Measurements from ENCODE around the gene LGALS7. TPM values are rescaled to one million over a fixed set of nuclear protein-coding genes. Genes with fewer than 3 reads are reported as not detected.
"Not testable (repeated sequence)": the region's sequence is repeated elsewhere in the genome, so short reads cannot be mapped to it uniquely, and the experiment has no call there.

Gene LGALS7
- total RNA-seq, 1 donor from 2014 or later, result 1.1 TPM

DNA sequence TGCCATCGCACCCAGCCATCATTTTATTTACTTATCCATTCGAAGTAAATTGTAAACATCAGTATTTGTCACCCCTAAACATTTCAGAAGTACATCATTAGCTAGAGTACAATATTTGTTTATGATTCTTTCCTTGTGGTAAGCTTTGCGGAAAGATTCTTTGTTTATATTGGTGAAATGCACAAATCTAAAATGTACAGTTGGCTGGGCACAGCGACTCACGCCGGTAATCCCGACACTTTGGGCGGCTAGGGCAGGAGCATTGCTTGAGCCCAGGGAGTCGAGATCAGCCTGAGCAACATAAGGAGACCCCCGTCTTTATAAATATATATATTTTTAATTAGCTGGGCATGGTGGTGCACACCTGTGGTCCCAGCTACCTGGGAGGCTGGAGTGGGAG, 25.8 kb upstream of the LGALS7 start:
- no peak for DNase-seq

DNA sequence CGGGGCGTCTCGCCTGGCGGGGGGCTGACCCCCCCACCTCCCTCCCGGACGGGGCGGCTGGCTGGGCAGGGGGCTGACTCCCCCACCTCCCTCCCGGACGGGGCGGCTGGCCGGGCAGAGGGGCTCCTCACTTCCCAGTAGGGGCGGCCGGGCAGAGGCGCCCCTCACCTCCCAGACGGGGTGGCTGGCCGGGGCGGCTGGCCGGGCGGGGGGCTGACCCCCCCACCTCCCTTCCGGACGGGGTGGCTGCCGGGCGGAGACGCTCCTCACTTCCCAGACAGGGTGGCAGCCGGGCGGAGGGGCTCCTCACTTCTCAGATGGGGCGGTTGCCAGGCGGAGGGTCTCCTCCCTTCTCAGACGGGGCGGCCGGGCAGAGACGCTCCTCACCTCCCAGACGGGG, 24.5 kb upstream of the LGALS7 start:
- not testable (repeated sequence) for DNase-seq

DNA sequence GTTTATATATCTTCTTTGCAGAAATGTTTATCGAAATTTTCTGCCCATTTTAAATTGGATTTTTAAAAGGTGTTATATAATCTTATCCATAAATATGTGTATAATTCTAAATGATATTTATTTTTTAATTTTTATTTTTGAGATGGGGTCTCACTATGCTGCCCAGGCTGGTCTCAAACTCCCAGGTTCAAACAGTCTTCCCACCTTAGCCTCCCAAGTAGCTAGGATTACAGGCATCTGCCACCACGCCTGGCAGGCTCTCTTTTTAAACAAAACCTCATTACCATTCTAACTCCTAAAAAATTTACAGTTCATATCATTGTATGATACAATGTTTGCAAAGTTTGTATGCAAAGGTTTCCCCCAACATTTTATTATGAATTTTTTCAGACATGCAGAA, 22.8 kb upstream of the LGALS7 start:
- DNase-seq, result no peak

DNA sequence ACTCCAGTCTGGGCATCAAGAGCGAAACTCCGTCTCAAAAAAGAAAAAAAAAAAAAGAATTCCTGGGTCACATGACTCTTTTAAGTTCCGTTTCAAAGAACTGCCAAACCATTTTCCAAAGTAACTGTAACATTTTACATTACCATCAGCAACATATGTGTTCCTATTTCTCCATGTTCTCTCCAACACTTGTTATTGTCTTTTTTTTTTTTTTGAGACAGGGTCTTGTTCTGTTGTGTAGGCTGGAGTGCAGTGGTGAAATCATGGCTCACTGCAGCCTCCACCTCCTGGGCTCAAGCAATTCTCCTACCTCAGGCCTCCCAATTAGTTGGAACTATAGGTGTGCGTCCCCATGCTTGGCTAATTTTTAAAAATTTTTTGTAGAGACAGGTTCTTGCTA, 22.2 kb upstream of the LGALS7 start:
- DNase-seq, result no peak

DNA sequence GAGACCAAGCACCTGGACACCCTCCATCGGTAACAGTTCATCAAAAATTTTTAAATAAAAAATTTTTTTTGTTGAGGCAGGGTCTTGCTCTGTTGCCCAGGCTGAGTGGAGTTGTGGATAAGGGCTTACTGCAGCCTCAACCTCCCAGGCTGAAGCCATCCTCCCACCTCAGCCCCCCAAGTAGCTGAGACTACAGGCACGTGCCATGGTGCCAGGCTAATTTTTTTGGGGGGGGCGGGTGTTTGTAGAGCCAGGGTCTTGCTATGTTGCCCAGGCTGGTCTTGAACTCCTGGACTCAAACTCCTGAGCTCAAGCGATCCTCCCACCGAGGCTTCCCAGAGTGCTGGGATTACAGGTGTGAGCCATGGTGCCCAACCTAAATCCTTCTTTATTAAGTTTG, 20.4 kb upstream of the LGALS7 start:
- no peak for DNase-seq

DNA sequence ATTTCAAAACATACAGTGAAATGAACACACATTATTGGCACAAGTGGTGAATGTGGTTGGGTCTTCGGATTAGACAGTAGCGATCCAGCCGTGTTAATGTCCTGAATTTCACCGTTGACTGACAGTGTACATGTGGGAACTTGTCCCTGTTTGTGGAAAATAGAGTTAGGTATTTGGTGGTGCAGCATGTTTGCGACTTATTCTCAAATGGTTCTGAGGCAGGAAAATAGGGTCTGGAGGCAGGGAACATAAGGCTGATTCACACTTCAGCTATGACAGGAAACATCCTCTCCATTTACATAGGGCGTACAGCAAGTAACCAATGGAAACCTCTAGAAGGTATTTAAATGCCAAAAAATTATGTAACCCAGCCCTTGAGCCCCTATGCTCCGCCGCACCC, 19.9 kb upstream of the LGALS7 start:
- DNase-seq, result no peak

DNA sequence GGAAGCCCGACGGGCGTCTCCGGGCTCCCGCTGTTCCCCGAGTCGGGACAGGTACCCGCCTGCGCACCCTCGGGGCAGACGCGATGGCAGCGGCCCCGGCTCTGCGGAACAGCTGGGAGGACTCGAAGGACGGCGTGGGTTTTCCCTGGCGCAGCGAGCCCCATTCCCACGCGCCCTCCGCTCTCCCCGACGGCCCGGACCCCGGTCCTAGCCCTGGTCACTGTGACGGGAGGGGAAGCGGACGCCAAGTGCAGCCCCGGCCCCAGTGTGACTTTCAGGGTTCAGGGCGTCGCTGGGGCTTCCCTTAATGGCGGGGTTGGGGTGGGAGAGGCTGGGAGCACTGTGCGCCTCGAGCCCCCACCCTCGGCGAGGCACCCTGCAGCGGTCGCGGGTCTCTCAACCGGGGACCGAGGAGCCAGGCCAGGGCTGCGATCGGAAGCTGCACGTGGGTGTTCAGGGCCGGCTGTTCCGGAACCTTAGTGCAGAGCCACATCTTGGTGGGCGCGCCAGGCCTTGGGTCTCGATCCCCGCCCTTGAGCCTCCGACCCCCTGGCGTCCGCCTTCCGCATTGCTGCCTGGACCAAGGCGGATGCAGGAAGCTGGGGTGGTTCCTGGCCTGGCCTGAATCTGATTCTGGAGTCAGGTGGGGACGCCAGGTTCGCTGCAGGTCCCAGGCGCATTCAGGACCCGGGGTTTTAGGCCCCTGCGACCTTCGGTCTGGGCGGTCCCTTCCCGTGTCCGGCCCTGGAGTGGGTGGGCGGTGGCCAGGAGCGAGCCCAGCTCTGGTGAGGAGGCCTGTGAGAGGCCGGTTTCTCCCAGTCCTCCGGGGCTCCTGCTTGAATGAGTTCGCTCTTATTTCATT, 19.2 kb upstream of the LGALS7 start:
- no peak for DNase-seq

DNA sequence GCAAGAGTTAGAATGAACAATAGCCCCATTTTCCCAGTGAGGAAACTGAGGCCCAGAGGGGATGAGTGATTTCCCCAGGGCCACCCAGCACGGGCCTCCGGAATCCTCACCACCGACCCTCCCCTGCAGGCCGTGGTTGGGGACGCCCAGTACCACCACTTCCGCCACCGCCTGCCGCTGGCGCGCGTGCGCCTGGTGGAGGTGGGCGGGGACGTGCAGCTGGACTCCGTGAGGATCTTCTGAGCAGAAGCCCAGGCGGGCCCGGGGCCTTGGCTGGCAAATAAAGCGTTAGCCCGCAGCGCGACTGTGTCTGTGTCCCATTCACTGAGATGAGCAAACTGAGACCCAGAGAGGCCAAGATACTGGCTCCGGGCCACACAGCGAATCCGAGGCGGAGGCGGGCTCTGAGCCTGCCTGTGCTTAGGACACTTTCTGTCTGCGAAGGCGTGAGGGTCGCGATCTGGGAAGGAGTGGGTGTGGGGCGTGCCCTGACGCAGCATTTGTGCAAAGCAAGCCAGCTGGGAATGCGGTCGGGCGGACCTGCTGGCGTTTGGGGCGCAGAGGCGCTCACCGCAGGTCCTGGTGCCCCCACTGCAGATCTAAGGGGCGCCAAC, 18.2 kb upstream of the LGALS7 start:
- not testable (repeated sequence) for DNase-seq

DNA sequence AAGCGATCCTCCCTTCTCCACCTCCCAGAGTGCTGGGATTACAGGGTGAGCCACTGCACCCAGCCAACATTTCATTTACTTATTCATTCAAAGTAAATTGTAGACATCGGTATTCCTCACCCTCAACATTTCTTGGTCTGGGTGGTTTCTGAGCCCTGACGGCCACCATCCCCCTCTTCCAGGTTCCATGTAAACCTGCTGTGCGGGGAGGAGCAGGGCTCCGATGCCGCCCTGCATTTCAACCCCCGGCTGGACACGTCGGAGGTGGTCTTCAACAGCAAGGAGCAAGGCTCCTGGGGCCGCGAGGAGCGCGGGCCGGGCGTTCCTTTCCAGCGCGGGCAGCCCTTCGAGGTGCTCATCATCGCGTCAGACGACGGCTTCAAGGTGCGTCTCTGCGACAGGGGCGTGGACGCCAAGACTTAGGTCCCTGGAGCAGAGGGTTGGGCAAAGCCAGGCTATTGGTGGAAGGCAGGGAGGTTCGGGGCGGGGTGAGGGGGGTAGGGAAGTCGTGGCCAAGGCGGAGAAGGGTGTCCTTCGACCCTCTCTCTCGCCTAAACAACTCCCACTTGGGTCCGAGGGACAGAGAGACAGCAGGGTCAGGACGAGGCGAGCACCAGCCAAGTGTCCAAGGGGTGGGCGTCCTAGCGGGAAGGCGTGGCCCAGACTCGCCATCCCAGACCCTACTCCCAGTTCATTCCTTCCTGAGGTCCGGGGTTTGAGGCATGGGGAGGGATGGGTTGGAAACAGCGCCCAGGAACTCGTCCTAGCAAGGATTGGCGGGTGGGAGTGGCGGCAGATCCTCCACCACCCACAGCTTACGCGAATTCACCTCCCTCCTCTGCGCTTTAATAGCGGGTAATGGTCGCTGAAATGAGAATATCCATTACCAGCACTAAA, 17.4 kb upstream of the LGALS7 start:
- not testable (repeated sequence) for DNase-seq

DNA sequence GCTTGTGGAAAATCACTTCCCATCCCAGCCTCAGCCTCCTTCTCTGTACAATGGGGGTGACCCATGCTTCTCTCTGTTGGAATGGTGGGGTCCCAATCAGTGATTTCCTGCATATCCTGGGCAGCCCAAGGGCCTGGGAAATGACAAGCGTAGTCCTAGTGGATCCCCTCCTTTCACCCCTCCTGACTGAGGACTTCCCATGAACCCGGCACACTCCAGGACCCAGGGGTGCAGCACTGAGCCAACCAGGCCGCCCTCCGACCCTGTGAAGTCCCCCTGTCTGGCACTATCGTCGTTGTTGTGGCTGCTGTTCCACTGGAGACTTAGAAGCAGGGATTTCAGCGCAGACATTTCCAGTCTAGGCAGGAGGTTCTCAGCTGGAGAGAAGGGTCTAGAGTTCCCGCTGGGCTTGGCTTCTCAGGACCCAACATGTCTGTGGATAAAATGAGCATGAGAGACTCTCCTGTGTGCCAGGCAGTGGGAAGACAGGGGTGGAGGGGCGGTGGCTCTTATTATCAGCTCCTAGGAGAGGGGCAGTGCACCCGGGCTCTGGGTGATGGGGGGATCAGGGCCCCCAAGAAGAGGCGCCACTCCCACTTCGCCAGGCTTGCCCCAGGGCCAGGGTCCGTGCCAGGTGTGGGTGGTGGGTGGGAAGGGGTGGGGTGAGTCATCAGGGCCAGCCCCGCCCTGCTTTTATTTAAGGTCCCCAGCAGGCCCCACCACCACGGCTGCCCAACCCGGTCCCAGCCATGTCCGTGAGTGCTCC, 15.3 kb upstream of the LGALS7 start, which contains the start of gene LGALS7B:
Gene LGALS7B (plus strand): TSS at position 723 of the 766 bp plus-strand sequence. CDS start 27 bp downstream, at position 750.
- DNase-seq, result no peak

DNA sequence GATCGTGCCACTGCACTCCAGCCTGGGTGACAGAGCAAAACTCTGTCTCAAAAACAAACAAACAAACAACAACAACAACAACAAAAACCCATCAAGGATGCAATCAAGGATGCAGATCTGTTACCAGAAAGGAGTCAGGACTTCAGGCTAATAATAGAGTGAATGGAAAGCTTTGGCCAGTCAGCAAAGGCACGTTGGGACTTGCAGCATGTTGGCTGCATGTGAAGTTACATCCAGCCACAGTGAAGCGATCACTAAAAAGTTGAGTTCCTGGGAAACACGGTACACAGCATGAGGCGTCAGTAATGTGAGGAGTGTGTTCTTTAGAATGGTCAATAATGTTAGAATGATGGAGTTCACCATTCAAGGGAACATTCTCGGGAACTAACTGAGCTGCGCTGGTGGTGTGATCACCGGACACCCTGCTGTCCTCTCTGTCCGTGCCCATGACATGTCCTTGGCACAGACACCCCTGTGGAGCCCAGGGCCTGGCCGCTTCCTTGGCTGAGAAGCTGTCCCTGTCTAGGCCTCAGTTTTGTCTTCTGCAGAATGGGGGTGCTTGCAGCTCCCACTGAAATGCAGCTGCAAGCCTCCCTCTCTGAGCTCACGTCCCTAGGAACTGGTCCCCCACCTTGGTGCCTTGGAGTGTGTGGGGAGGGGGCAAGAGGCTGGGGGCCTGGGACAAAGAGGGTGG, 13.4 kb upstream of the LGALS7 start:
- DNase-seq, result no peak

DNA sequence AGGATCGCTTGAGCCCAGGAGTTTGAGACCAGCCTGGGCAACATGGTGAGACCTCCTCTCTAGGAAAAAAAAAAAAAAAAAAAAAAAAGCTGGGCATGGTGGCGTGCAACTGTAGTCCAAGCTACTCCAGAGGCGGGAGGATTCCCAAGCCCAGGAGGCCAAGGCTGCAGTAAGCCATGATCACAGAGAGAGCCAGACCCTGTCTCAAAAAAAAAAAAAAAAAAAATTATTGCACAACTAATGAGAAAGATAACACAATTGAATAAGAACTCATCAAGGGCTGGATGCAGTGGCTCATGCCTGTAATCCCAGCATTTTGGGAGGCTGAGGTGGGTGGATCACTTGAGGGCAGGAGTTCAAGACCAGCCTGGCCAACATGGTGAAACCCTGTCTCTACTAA, 12.7 kb upstream of the LGALS7 start:
- DNase-seq, result not testable (repeated sequence)

DNA sequence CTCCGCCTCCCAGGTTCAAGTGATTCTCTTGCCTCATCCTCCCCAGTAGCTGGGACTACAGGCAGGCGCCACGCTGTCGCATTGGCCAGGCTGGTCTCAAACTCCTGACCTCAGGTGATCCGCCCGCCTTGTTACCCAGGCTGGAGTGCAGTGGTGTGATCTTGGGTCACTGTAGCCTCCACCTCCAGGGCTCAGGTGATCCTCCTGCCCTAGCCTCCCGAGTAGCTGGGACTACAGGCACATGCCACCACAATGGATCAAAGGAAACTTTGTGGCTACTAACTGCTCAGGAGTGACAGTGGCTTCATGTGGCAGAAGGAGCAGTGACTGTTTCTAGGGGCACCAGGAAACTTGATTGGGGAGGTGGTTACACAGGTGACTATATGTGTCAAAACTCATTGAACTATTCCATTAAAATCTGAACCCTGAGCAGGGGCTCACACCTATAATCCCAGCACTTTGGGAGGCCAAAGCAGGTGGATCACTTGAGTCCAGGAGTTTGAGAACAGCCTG, 11.9 kb upstream of the LGALS7 start:
- no peak for DNase-seq

DNA sequence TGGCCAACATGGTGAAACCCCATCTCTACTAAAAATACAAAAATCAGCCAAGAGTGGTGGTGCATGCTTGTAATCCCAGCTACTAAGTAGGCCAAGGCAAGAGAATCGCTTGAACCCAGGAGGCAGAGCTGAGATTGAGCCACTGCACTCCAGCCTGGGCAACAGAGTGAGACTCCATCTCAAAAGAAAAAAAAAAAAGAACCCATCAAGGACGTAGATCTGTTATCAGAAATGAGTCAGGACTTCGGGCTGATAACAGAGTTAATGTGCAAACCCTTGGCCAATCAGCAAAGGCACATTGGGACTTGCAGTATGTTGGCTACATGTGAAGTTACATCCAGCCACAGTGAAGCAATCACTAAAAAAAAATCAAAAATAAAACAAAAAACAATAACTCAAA, 10.9 kb upstream of the LGALS7 start:
- no peak for DNase-seq

DNA sequence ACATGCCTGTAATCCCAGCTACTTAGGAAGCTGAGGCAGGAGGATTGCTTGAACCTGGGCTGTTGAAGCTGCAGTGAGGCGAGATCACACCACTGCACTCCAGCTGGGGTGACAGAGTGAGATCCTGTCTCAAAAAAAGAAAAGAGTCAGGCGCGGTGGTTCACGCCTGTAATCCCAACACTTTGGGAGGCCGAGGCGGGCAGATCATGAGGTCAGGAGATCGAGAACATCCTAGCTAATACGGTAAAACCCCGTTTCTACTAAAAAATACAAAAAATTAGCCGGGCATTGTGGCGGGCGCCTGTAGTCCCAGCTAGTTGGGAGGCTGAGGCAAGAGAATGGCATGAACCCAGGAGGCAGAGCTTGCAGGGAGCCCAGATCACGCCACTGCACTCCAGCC, 8.9 kb upstream of the LGALS7 start:
- DNase-seq, result not testable (repeated sequence)

DNA sequence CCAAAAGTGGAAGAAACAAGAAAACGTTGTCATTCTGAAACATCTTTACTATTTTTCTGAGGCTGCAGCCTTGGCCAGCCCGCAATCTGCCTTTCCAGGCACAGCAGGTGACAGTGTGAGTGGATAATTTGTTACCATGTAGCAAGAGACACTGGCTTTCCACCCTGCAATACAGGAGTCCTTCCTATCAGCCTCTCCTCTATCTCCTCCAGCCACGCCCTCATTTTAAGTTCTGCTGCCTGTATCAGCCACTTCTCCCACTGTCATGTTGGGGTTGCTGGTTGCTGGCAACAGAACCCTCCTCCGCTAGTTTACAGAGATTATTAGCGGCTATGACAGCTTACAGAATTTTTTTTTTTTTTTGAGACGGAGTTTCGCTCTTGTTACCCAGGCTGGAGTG, 7.7 kb upstream of the LGALS7 start:
- DNase-seq, result no peak

DNA sequence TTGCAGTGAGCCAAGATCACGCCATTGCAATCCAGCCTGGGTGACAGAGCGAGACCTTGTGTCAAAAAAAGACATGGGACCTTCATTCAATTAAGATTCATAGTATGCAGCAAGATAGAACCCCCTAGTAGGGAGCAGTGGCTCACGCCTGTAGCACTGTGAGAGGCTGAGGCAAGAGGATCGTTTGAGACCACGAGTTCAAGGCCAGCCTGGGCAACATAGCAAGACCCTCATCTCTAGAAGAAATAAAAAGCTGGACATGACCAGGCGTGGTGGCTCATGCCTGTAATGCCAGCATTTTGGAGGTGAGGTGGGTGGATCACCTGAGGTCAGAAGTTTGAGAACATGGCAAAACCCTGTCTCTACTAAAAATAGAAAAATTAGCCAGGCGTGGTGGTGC, 7.1 kb upstream of the LGALS7 start:
- DNase-seq, result no peak

DNA sequence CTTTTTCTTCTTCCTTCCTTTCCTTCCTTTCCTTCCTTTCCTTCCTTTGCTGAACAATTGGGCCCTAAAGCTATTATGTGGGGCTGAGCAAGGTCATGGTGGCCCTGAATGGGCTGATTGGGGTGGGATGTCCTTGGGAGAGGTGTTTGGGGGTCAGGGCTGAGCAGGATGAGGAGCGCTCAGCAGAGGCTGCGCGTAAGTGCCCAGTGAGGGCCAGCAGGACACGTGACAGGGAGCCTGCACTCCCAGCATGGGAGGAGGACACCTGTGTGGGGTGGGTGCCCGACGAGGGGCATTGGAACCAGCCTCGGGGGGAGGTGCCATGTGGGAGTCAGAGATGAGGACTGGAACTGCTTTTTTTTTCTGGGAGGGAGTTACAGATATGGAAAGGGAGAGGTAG, 5.4 kb upstream of the LGALS7 start:
- no peak for DNase-seq

DNA sequence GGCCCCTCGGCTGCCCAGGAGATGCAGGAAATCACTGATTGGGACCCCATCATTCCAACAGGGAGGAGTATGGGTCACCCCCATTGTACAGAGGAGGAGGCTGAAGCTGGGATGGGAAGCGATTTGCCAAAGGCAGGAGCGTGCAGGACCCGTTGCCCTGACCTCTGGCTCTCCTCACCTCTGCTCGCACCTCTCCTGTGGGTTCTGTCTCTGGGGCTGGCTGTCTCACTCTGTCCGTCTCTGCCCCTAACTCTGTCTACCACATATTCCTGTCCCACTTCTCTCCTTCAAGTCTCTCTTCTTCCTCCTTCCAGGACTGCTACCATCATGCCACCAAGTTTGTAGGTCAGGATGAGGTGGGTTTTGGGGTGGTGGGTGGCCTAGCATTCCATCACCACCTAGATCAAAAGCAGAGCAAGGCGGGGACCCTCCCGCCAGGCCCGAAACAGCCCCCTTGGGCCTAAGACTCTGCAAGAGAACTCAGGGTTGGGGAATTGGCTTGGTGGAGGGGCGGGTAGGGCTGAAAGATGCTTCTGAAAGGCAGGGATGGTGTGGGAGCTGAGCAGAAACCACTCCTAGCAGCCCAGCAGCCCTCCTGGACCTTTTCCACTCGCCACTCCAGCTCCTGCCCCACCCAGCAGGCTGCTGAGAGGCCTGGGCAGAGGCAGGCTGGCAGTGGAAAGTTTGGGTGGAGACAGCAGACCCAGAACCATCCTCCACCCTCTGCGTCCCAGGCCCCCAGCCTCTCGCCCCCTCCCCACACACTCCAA, 1.0 kb upstream of the LGALS7 start:
- DNase-seq, result no peak

DNA sequence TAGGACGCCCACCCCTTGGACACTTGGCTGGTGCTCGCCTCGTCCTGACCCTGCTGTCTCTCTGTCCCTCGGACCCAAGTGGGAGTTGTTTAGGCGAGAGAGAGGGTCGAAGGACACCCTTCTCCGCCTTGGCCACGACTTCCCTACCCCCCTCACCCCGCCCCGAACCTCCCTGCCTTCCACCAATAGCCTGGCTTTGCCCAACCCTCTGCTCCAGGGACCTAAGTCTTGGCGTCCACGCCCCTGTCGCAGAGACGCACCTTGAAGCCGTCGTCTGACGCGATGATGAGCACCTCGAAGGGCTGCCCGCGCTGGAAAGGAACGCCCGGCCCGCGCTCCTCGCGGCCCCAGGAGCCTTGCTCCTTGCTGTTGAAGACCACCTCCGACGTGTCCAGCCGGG, 1.7 kb downstream of the LGALS7 start:
- not testable (repeated sequence) for DNase-seq

DNA sequence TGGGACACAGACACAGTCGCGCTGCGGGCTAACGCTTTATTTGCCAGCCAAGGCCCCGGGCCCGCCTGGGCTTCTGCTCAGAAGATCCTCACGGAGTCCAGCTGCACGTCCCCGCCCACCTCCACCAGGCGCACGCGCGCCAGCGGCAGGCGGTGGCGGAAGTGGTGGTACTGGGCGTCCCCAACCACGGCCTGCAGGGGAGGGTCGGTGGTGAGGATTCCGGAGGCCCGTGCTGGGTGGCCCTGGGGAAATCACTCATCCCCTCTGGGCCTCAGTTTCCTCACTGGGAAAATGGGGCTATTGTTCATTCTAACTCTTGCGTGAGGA, 2.4 kb downstream of the LGALS7 start:
- not testable (repeated sequence) for DNase-seq

Data from occipital lobe (tissue), 2 donors.